Measurements from ENCODE around the gene RASGRP1.

Gene RASGRP1

DNA sequence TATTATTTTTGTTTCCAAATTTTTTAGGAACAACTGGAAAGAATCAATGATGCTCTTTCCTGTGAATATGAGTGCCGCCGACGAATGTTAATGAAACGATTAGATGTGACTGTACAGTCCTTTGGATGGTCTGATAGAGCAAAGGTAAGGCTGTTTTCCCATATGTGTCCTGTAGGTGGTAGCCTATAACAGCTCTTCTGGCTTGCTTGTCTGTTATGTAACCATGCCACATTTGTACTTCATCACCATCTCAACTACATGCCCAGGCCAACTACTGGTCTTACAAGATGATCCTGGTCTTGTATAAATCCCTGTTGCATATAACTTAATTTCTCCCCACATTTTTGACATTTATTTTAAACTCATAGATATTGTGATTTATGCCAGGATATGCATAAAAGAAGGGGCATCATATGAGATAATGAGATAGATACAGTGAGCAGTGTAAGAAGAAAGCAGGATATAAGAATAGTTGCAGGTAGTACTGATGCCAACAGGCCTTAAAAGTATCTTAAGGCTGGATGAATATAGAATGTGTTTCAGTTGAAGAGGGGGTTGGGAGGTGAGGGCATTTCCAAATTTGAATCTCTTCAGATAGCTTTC is 90.4 kb downstream of the RASGRP1 start:
- Histone ChIP-seq H3K4me3 (ENCODE audit: low read depth, low read length, poor library complexity, severe bottlenecking) (no peak overlapping the region), H3K4me1 (ENCODE audit: insufficient read depth, low read length, severe bottlenecking) (no peaks in the 10 kb centered on the region), H3K4me2 (ENCODE audit: low read length) (no peak overlapping the region), H3K36me3 (ENCODE audit: insufficient read depth, low read length) (peaks cover 59% of the 10 kb centered on the region), H3K27me3 (ENCODE audit: insufficient read depth, low read length) (no peaks in the 10 kb centered on the region), H3K9me3 (ENCODE audit: low read length) (no peaks in the 10 kb centered on the region), H3K27ac (ENCODE audit: low read depth, low read length, poor library complexity, severe bottlenecking) (no peak overlapping the region), H2AFZ (ENCODE audit: low read length) (no peak overlapping the region), H3K9ac (ENCODE audit: low read length) (no peak overlapping the region), H3K79me2 (ENCODE audit: insufficient read depth, low read length) (no peaks in the 10 kb centered on the region), H3F3A (ENCODE audit: insufficient read depth, low read length) (0 out of 2 replicates have a peak, but pooled peaks cover 3% of the 10 kb centered on the region), H3K9me2 (ENCODE audit: low read depth, low read length) (no peaks in the 10 kb centered on the region), H4K20me1 (ENCODE audit: insufficient read depth, low read length) (no peaks in the 10 kb centered on the region)
- peak; percentile 78 for TF ChIP-seq CTCF (IDR thresholded peaks at IDR 0.05; ENCODE audit: low read length)
- no peak for TF ChIP-seq EZH2 (IDR thresholded peaks at IDR 0.05; ENCODE audit: borderline replicate concordance, low read length)

DNA sequence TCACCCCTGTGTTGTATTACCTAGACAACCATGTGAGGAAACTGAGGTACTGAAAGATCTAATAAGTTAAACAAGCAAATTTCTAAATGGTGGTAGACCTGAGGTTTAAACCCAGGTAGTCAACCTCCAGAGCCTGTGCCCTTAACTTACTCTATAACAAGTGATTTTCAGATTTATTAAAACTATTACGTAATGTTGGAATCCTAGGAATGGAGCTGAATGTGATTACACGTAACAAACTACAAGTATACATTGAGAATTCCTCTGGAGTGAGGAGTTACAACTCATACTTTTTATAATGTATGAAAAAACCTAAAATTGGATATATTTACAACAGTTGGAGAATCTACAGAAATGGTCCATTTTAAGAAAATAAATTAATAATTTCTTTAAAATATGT is 92.6 kb downstream of the RASGRP1 start:
- Histone ChIP-seq H3K36me3 (ENCODE audit: insufficient read depth, low read length) (peaks cover 57% of the 10 kb centered on the region), H3K27me3 (ENCODE audit: insufficient read depth, low read length) (no peaks in the 10 kb centered on the region), H3K4me3 (ENCODE audit: low read depth, low read length, poor library complexity, severe bottlenecking) (no peak overlapping the region), H4K20me1 (ENCODE audit: insufficient read depth, low read length) (no peaks in the 10 kb centered on the region), H3K27ac (ENCODE audit: low read depth, low read length, poor library complexity, severe bottlenecking) (no peak overlapping the region), H3K79me2 (ENCODE audit: insufficient read depth, low read length) (no peaks in the 10 kb centered on the region), H3K9me3 (ENCODE audit: low read length) (no peaks in the 10 kb centered on the region), H3K4me1 (ENCODE audit: insufficient read depth, low read length, severe bottlenecking) (no peaks in the 10 kb centered on the region), H3K4me2 (ENCODE audit: low read length) (no peak overlapping the region), H3F3A (ENCODE audit: insufficient read depth, low read length) (0 out of 2 replicates have a peak, but pooled peaks cover 3% of the 10 kb centered on the region), H3K9me2 (ENCODE audit: low read depth, low read length) (no peaks in the 10 kb centered on the region), H2AFZ (ENCODE audit: low read length) (no peak overlapping the region), H3K9ac (ENCODE audit: low read length) (no peak overlapping the region)
- no peak for TF ChIP-seq CTCF (IDR thresholded peaks at IDR 0.05; ENCODE audit: low read length)
- TF ChIP-seq EZH2 (IDR thresholded peaks at IDR 0.05; ENCODE audit: borderline replicate concordance, low read length), result no peak

DNA sequence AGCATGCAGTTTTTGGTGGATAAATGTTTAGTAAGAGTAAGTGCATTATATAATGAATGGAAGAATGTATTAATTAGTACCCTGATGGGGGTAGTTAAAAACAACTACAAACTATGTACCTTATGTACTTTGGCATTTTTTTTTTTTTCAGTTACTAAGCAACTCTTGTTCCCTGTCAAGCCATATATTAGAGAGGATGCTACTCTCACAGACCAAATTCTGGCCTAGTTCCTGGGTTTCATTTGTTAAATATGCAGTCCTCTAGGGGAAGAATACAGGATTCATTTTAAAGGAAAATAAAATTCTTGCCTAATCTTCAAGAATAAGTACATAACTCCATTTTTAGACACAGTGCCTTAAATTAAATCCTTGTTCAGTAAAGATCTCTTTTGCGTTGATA is 93.8 kb downstream of the RASGRP1 start:
- TF ChIP-seq CTCF (IDR thresholded peaks at IDR 0.05; ENCODE audit: low read length), result no peak
- no peak for TF ChIP-seq EZH2 (IDR thresholded peaks at IDR 0.05; ENCODE audit: borderline replicate concordance, low read length)
- Histone ChIP-seq H3K9ac (ENCODE audit: low read length) (no peak overlapping the region), H3F3A (ENCODE audit: insufficient read depth, low read length) (0 out of 2 replicates have a peak, but pooled peaks cover 3% of the 10 kb centered on the region), H3K4me1 (ENCODE audit: insufficient read depth, low read length, severe bottlenecking) (no peaks in the 10 kb centered on the region), H3K27ac (ENCODE audit: low read depth, low read length, poor library complexity, severe bottlenecking) (no peak overlapping the region), H4K20me1 (ENCODE audit: insufficient read depth, low read length) (no peaks in the 10 kb centered on the region), H3K36me3 (ENCODE audit: insufficient read depth, low read length) (peaks cover 51% of the 10 kb centered on the region), H2AFZ (ENCODE audit: low read length) (no peak overlapping the region), H3K4me3 (ENCODE audit: low read depth, low read length, poor library complexity, severe bottlenecking) (no peak overlapping the region), H3K9me2 (ENCODE audit: low read depth, low read length) (no peaks in the 10 kb centered on the region), H3K27me3 (ENCODE audit: insufficient read depth, low read length) (no peaks in the 10 kb centered on the region), H3K4me2 (ENCODE audit: low read length) (no peak overlapping the region), H3K9me3 (ENCODE audit: low read length) (no peaks in the 10 kb centered on the region), H3K79me2 (ENCODE audit: insufficient read depth, low read length) (no peaks in the 10 kb centered on the region)
